OCI-LY3 (cell line): ENCODE measurements around the gene ZNF436.

Experiments
- EZH2phosphoT487 ChIP-seq: fragments of 200-600 bp; shearing (Covaris generic); IDR thresholded peaks from 2 replicates; pipeline ENCODE4 v1.6.1; 2018; ENCODE audit warnings: antibody characterized with exemption, mixed run types, low read depth
- TF ChIP-seq, protein P1 (sequence below): fragments of 200-600, 300-600 bp; sonication (generic); IDR thresholded peaks from 2 replicates; pipeline ENCODE4 v1.5.1; 2014; ENCODE audit warnings: antibody characterized with exemption, low read length, low read depth

DNA sequence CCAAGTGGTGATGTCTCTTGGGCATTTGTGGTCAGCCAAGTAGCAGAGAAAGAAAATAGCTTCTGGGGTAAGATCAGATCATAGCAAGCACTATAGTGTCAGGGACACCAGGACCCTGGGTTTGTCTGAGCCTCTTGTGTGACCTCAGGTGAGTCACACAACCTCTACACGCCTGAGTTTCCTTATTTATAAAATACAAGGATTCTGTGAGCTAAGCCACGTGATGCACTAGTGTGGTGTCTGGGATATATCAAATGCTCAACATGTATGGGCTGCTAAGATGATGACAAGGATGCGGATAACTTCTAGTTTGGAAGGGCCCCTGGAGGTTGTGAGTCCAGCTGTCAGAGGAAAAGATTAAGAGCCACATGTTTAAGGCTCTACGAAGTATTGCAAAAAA, 24.5 kb upstream of the ZNF436 start:
- TF ChIP-seq, protein P1, sequence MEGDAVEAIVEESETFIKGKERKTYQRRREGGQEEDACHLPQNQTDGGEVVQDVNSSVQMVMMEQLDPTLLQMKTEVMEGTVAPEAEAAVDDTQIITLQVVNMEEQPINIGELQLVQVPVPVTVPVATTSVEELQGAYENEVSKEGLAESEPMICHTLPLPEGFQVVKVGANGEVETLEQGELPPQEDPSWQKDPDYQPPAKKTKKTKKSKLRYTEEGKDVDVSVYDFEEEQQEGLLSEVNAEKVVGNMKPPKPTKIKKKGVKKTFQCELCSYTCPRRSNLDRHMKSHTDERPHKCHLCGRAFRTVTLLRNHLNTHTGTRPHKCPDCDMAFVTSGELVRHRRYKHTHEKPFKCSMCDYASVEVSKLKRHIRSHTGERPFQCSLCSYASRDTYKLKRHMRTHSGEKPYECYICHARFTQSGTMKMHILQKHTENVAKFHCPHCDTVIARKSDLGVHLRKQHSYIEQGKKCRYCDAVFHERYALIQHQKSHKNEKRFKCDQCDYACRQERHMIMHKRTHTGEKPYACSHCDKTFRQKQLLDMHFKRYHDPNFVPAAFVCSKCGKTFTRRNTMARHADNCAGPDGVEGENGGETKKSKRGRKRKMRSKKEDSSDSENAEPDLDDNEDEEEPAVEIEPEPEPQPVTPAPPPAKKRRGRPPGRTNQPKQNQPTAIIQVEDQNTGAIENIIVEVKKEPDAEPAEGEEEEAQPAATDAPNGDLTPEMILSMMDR, result no peak
- no peak for TF ChIP-seq EZH2phosphoT487
